ELF-1 (cell line): ENCODE measurements around the gene SMG7.

Experiments
- DNase-seq: peaks from one replicate; pipeline ENCODE4 v3.0.0-alpha.2; 2016; ENCODE audit warnings: low read depth, low spot score

The SMG7 gene

DNA sequence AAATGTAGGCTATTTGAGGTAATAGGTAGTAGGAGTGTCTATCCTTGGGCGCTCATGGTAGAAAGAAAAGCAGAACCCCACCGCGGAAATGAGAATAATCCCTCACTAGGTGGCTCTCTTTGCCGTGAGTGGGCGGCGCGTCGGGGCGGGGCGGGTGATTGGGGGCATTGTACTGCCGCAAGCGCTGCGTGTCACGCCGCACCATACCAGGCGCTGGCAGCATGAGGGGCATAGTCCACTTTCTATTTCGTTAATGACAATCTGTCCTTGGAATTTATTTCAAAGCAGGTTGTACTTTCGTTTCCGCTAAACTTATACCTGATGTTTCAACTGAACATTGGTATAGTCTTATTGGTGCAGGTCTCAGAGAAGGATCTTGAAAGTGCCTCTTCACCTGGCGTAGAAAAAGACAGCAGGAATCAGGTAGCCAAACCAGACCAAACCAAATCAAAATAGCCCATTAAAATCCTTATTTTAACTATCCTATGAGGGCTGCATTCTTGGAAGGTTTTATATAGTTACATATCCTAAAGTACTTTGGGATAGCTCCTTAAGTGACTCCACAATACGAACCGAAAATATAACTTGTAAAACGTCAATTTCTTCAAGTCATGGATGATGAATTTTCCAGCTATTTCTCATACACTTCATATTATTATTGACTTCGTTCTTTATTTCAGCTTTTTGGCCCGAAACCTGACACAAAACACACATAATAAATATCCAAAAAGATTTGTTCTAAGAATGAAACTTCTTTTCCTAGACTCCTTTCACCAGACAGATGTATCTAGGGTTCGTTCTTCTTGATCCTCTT is 1.9 kb upstream of the SMG7 start:
- peak; percentile 50 for DNase-seq

DNA sequence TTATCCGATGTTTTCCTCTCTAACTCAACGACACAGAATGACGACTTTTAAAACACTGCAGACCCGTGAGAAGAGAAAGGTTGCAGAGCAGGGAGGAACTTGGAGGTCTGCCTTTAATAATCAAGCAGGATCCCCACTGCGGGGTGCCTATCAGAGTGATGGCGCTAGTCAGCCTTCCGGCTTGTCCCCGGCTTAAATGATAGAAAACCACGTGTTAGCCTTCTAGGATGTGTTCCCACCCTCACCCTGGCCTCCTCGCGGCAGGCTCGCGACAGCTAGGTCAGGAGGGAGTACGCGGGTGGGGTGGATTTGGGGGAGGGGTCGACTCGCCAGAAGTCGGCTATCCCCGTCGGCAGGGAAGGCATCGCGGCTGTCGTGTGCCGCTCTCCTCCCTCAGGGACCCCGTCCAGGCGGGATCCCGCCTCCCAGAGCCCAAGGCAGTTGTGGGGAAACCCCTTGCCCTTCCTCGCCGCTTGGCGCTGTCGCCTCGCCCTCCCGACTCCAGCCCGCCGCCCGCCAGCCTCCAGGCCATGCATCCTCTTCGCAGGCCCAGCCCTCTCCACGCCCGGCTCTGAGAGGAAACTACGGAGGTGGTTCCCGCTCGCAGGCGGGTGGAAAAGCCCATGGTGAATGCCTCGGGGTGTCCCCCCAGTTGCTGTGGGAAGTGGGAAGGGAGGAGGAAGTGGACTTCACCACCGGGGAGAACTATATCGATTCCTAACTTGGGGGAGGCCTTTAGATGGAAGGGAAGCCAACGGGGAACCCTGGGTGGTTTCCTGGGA is 1.1 kb upstream of the SMG7 start:
- peak; percentile 91 for DNase-seq

DNA sequence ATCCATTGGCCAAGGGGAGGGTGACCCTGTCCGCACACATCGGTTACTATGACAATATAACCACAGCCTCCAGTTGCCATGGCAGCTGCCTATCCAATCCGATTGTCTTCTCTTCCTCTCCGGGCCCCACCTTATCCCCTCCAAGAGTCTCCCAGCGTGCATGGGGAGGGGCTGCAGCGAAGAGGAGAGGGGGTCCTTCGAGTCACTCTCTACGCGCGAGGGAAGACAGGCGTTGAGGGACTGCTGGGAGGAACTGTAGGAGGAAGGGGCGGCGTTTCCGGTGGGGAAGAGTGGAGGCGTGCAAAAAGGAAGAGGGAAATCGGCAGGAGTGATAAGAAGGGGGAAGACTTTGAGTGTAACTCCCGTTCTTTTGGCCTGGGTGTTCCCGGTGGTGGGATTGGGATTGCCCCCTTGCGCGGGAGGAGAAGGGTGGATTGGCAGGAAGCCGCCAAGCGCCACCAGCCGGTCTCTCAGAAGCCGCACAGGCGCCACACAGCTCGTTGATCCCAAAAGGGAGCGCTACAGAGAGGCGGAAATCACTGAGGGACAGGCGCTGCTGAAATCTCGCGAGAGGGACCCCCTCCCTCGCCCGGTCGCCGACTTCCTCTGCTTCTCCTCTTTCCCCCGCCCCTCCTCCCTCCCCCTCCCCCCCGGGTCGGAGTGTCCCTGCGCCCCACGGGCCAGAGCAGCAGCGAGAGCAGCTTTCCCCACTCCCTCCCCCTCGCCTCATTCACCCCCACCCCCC is 384 bp upstream of the SMG7 start:
- DNase-seq: peak; percentile 99

DNA sequence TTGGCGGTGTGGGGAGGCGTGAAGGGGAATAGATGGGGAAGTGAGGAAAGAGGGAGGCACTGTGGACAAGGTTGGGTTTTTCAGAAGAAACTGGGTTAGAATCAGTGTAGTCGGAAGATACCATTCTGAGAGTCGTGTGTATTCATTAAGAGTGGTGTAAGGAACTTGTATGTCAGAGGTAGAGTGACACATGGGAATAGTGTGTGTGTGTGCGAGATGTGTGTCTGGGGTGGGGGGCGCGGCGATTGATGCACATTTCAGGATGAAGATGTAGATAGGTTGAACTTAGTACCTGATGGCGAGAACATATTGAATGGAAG is 878 bp downstream of the SMG7 start:
- no peak for DNase-seq

DNA sequence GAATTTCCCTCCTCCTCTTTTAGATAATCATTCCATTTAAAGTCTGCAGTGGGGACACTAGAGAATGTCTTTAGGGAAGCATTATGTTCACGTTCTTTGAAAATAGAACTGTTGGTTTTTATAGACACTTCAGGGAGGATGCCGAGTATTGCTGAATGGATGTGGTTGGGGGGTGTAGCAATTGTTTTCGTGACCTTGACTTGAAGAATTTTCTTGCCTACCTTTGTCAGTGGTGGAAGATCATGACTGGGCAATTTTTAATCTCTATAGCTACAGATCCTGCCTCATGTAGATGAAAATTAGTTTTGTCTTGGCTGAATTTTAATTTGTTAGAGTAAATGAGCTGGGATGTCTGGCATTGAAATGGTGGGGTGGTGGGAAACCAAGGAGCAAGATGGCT is 3.8 kb downstream of the SMG7 start:
- no peak for DNase-seq

DNA sequence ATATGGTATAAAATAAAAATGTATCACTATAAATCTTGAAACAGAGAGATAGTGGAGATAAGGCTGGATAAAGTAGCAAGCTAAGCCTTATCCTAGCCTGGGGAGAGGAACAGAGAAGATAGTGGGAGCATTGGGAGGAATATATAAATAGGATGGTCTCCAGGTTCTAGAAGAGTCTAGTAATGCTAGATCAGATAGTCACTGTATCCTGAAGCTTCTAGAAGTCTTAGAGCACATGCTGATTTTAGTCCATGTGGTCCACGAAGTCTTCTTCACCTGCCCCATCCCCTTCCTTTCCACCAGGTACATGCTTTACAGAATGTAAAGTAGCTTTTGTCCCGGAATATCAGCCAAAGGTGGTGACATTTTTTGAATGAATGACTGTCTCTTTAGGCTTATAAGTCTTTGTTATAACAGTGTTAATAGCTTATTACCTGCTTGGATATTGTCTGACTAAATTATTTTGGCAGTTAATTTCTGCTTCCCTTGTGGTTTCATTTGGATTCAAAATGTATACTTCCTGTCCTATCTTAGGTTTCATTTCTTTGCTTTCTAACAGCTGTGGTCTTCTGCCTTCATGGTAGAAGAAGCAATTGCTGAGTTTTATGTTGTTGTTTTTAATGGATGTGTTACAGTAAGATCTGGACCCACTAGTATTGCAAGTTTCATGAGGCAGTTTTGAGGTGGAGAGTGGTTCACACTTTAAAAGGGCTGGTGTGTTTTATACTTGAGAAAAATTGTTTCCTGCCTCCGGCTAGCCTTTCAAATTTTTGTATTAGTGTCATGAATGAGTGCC is 5.9 kb downstream of the SMG7 start:
- DNase-seq: no peak

DNA sequence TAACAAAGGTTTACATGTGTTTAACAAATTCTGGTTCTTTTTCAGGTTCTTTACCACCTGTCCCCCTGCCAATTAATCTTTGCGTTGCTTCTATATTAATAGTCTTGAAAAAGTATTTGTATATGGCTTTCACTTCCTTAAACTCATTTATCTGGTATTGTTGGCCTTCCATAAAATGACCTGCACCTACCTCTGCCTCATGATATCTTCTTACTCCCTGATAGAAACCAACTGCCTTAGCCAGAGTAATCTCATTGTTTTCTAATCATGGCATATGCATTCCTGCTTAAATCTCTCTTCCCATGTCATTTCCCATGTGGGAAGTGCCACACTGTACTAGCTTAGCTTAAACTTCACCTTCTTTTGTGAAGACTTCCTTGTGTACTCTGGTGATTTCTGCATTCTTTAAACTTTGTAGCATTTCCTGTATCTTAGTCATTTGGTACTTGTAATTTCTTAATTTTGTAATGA is 8.7 kb downstream of the SMG7 start:
- DNase-seq: no peak

DNA sequence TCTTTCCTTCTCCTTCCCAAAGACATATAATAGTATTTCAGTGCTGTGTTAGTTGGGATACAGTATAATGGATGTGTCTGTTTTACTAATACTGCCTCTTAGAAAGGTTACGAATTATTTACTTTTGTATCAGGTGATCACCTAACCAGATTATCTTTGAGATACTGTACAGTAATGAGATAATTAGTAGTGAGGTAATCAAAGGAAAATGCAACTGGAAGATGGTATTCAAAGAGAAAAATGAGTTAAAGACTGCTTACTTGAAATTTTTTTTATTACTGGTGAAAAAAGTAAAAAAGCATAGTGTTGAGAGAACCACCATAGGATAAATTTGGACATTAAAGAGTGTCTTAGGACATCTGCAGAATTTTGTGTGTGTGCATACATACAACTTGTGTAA is 10.9 kb downstream of the SMG7 start:
- no peak for DNase-seq

DNA sequence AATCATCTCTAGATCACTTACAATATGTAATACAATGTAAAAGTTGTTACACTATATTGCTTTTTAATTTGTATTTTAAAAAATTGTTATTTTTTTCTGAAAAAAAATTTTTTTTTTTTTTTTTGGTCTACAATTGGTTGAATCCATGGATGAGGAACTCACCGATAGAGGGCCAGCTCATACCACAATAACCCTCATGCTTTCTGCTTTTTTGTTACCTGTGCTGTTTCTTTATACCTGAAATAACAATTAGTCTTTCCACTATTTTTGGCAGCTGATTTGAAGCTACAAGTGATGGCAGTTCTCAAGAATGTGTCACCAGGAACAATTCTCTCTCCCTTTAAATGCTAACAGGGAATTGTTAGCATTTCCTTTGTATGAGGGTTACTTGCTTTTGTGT is 12.0 kb downstream of the SMG7 start:
- DNase-seq: no peak

DNA sequence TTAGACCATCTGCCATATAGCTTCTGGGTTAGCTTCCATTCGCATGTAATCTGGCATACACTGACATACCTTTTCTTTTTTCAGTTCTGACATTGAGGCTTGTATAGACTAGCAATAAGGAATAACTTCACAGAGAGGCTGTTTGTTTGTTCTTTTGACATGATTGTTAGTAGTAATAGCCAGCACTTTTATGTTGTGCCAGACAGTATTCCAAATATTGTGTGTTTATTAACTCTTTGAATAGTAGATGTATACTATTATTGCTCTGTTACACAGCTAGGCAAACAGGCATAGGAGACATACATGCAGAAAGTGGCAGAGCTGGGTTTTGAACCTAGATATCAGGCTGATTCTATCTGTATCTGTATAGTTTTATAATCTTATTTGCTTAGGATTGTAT is 12.6 kb downstream of the SMG7 start:
- DNase-seq: no peak

DNA sequence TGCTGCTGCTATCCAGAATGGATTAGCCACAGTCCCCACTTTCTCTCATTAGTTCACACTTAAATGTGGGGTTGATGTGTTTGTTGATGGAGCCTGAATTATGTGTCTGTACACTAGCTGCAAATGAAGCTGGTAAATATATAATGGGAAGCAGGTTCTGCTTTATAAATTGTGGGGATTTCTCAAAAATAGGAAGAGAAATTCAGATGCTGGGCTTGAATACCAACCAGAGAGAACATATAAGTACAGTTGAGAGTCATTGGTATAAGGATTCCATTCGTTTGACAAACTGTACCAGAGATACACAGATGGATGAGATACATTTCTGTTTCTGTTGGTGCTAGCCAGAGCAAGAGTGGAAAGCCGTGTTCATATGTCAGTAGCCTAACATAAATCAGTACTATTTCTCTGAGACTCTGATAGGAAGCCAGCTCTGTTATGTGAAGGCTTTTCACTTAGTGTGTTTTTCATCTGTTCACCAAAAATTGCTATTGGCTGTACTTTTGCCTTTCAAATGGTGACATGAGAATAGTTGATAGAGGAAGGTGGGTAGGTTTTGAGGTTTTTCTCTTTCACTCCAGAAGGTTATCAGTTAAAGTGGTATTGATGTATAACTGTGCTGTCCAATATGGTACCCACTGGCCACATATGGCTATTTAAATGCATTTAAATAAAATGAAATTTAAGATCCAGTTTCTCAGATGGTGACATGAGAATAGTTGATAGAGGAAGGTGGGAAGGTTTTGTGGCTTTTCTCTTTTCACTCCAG is 15.6 kb downstream of the SMG7 start:
- no peak for DNase-seq

DNA sequence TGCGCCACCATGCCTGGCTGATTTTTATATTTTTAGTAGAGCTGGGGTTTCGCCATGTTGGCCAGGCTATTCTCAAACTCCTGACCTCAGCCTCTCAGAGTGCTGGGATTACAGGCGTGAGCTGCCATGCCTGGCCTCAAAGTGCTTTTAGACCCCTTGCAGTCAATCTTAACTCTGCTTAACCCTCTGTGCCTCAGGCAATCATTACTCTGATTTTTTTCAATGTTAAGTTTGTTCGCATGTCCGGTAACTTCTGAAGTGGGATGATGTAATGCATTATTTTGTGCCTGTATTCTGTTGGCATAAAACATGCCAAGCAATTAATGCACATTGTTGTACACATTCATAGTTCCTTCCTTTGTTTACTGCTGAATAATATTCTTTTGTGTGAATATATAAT is 18.6 kb downstream of the SMG7 start:
- no peak for DNase-seq

DNA sequence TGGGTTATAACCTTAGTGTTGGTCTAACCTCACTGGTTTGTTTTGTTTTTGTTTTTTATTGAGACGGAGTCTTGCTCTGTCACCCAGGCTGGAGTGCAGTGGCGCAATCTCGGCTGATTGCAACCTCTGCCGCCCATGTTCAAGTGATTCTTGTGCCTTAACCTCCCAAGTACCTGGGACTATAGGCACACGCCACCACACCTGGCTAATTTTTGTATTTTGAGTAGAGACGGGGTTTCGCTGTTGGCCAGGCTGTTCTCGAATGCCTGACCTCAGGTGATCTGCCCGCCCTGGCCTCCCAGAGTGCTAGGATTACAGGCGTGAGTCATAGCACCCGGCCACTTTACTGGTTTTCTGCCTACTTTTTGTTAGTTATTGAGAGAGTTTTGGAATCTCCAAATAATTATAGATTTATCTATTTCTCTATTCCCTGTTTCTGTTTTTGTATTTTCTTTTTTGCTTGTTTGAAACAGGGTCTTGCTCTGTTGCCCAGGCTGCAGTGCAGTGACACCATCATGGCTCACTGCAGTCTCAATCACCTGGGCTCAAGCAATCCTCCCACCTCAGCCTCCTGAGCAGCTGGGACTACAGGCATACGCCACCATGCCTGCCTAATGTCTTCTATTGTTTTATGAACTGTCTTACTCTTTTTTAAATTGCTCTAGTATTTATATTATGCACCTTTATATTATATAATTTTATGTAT is 21.4 kb downstream of the SMG7 start:
- DNase-seq: peak; percentile 27

DNA sequence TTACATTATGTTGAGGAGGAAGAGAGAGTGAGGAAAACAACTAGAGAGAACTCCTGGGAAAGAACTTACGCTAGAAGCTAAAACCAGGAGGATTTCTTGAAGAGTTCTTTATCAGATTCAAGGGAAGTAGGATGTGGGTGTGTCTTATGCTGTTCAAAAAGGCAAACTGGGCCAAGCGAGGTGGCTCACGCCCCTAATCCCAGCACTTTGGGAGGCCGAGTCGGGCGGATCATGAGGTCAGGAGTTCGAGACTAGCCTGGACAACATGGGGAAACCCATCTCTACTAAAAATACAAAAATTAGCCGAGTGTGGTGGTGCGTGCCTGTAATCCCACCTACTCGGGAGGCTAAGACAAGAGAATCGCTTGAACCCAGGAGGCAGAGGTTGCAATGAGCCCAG is 23.1 kb downstream of the SMG7 start:
- DNase-seq: no peak

DNA sequence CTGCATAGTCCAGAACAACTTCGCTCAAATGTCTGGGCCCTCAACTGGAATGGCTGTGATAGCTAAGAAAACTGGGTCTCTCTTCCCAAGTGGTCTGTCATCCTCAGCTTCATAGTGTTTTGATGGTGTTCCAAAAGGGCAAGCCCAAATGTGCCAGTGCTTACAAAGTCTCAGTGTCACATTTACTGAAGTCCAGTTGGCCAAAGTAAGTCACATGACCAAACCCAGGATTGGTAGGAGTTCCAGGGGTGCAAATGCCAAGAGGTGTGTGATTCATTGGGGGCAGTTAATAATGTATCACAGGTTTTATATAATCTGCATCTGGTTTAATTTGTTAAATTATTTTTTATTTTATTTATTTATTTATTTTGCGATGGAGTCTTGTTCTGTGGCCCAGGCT is 24.9 kb downstream of the SMG7 start:
- DNase-seq: no peak

DNA sequence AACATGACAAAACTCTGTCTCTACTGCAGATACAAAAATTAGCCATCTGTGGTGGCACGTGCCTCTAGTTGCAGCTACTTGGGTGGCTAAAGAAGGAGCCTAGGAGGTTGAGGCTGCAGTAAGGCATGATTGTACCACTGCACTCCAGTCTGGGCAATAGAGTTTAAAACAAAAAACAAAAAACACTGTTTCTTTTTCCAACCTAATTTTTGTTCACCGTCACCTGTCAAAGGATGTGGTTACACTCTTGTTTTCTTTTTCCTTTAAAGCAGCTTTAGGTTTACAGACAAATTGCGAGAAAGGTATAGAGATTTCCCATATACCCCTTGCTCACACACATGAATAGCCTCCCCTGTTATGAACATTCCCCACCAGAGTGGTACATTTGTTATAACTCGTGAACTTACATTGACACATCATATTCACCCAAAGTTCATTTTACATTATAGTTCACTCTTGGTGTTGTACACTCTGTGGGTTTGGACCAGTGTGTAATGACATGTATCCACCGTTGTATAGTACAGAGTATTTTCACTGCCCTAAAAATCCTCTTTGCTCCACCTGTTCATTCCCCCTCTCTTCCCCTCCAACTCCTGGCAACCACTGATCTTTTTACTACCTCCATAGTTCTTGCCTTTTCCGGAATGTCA is 26.2 kb downstream of the SMG7 start:
- no peak for DNase-seq

DNA sequence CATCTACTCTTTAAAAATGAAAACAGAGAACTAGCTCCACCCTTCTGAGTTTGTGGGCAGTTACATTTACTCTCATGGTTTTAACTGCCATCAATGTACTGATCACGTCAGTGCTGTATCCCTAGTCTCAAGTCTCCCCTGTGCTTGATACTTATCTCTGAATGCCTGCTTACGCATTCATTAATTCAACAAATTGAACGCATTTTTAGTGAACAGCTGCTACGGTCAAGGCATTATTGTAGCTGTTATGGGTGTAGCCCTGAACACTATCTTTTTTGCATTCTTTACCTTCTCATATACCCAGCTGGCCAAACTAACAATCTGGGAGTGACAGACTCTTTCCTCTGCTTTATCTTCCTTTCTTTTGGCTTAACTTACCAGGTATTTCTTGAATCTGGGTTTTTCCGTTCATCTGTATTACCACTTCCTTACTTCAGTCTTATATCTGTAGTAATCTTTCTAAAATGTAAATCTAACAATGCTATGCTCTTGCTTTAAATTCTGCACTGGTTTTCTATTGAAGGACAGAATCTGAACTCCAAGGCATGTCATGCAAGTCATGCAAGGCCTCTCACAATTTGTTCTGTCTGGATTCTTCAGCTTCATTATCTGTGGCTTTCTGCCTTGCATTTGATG is 33.3 kb downstream of the SMG7 start:
- DNase-seq: no peak

DNA sequence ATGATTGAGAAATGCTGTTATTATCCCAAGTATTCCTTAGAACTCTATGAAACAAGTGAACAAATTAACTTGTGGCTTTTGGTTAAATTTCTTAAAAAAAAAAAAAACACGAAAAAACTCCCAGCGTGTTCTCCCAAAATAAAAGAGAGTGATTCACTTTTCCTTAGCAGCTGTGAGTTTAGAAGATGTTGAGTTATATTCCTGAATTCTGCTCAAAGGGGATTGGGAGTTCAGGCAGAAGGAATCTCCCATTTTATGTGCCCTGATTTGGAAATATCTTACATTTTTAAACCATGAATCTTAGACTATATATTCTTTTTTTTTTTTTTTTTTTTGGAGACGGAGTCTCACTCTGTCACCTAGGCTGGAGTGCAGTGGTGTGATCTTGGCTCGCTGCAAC is 34.3 kb downstream of the SMG7 start:
- DNase-seq: no peak

DNA sequence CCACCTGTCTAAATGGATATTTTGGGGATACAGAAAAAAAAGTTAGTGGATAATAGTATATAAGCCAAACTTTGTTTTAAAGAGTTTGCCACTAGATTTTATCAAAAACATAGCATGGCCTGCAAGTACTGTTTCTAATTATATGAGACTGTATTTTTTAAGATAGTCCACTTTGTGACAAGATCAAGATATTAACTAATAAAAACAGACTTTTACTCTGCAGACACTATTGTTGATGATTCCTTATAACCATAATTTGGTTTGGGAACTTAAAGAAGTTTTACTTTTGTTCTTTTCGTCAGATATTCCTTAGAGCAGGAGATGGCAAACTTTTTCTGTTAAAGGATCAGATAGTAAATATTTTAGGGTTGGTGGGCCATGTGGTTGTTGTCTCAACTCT is 36.4 kb downstream of the SMG7 start:
- DNase-seq: no peak
